GM23338 (cell line): ENCODE results near the gene PTPRQ. TPM values are rescaled to one million over a fixed set of nuclear protein-coding genes. Genes with fewer than 3 reads are reported as not detected.

ENCODE experiments used
- ATAC-seq: fragments of 200-7000 bp; cut with Tn5 transposase; 3 replicates; pipeline ENCODE4 v1.9.1; 2020
- DNase-seq: peaks from one replicate; pipeline ENCODE4 v3.0.0-alpha.2; 2015; ENCODE audit warnings: low spot score
- H2AFZ ChIP-seq: fragments of 200-600 bp; sonication (generic); 2 replicates; pipeline ENCODE4 v1.8.0; 2016; ENCODE audit warnings: antibody characterized with exemption, mild to moderate bottlenecking, moderate library complexity
- H3F3A ChIP-seq: fragments of 200-600 bp; sonication (generic); replicated peaks from 2 replicates; pipeline ENCODE4 v1.8.0; 2017; ENCODE audit warnings: antibody characterized with exemption, mixed run types, low read depth
- H3K27ac ChIP-seq: fragments of 200-600 bp; sonication (generic); 2 replicates; pipeline ENCODE4 v1.6.1; 2016; ENCODE audit warnings: low read depth
- H3K27me3 ChIP-seq: fragments of 200-600 bp; sonication (generic); 2 replicates; pipeline ENCODE4 v1.8.0; 2016; ENCODE audit warnings: mild to moderate bottlenecking, mixed run types, moderate library complexity; ENCODE audit not compliant: insufficient read depth
- H3K36me3 ChIP-seq: fragments of 200-600 bp; sonication (generic); 2 replicates; pipeline ENCODE4 v1.8.0; 2016; ENCODE audit warnings: mild to moderate bottlenecking; ENCODE audit not compliant: insufficient read depth
- H3K4me1 ChIP-seq: fragments of 200-600 bp; sonication (generic); 2 replicates; pipeline ENCODE4 v1.8.0; 2016; ENCODE audit warnings: mild to moderate bottlenecking, moderate library complexity; ENCODE audit not compliant: insufficient read depth
- H3K4me2 ChIP-seq: fragments of 200-600 bp; sonication (generic); 2 replicates; pipeline ENCODE4 v1.7.1; 2017; ENCODE audit warnings: mixed run types
- H3K4me3 ChIP-seq: fragments of 200-600 bp; sonication (generic); 2 replicates; pipeline ENCODE4 v1.6.1; 2016; ENCODE audit warnings: mixed run types
- H3K79me2 ChIP-seq: fragments of 200-600 bp; sonication (generic); replicated peaks from 2 replicates; pipeline ENCODE4 v1.8.0; 2017; ENCODE audit warnings: mild to moderate bottlenecking; ENCODE audit not compliant: insufficient read depth
- H3K9me2 ChIP-seq: fragments of 200-600 bp; sonication (generic); 2 replicates; pipeline ENCODE4 v1.8.0; 2017; ENCODE audit not compliant: insufficient read depth
- H4K20me1 ChIP-seq: fragments of 200-600 bp; sonication (generic); replicated peaks from 2 replicates; pipeline ENCODE4 v1.8.0; 2017; ENCODE audit warnings: mild to moderate bottlenecking; ENCODE audit not compliant: insufficient read depth
- H3K27ac Mint-ChIP-seq: 2 replicates; pipeline ENCODE4 v1.8.0; 2020; ENCODE audit warnings: inconsistent platforms, mild to moderate bottlenecking, moderate library complexity, mixed read lengths
- H3K27me3 Mint-ChIP-seq: 3 replicates; pipeline ENCODE4 v1.8.0; 2022; ENCODE audit warnings: low read depth, mild to moderate bottlenecking, moderate library complexity, mixed read lengths, inconsistent platforms; ENCODE audit not compliant: insufficient read depth, poor library complexity
- H3K36me3 Mint-ChIP-seq: 3 replicates; pipeline ENCODE4 v1.8.0; 2021; ENCODE audit warnings: low read depth, mild to moderate bottlenecking, inconsistent platforms, moderate library complexity, mixed read lengths
- H3K4me1 Mint-ChIP-seq: 3 replicates; pipeline ENCODE4 v1.8.0; 2020; ENCODE audit warnings: mild to moderate bottlenecking, inconsistent platforms, mixed read lengths
- H3K4me3 Mint-ChIP-seq: 3 replicates; pipeline ENCODE4 v1.8.0; 2021; ENCODE audit warnings: moderate library complexity, mild to moderate bottlenecking, inconsistent platforms, mixed read lengths
- H3K9me3 Mint-ChIP-seq: 3 replicates; pipeline ENCODE4 v1.8.0; 2020; ENCODE audit warnings: moderate library complexity, mild to moderate bottlenecking, inconsistent platforms, mixed read lengths
- CREB1 ChIP-seq: fragments of 250-450 bp; sonication (Bioruptor Pico); IDR thresholded peaks from 2 replicates; pipeline ENCODE4 v1.5.0; 2020; ENCODE audit warnings: low read depth, mild to moderate bottlenecking, moderate library complexity
- CTCF ChIP-seq, 2 experiments: fragments of 200-600 bp in 1 of 2; sonication (generic) in 1 of 2; conservative IDR thresholded peaks; 2 replicates each; pipeline versions ENCODE4 v1.5.1 to v1.6.1; 2016 to 2017; ENCODE audit warnings: antibody characterized with exemption in 2 of 2, low read depth in 2 of 2, mild to moderate bottlenecking in 2 of 2, moderate library complexity in 1 of 2
- ETS1 ChIP-seq: IDR thresholded peaks from 2 replicates; pipeline ENCODE4 v1.6.1; 2016; ENCODE audit warnings: antibody characterized with exemption
- EZH2 ChIP-seq: fragments of 200-600 bp; sonication (generic); IDR thresholded peaks from one replicate; pipeline ENCODE4 v1.8.0; 2017; ENCODE audit warnings: antibody characterized with exemption, mild to moderate bottlenecking, low read depth; ENCODE audit not compliant: unreplicated experiment
- EZH2phosphoT487 ChIP-seq: fragments of 200-600 bp; sonication (generic); IDR thresholded peaks from one replicate; pipeline ENCODE4 v1.8.1; 2018; ENCODE audit warnings: antibody characterized with exemption; ENCODE audit not compliant: unreplicated experiment
- JUNB ChIP-seq: IDR thresholded peaks from one replicate; pipeline ENCODE4 v1.6.1; 2016; ENCODE audit warnings: antibody characterized with exemption; ENCODE audit not compliant: unreplicated experiment
- NANOG ChIP-seq: IDR thresholded peaks from 2 replicates; pipeline ENCODE4 v1.6.1; 2016; ENCODE audit warnings: antibody characterized with exemption, borderline replicate concordance
- POLR2AphosphoS5 ChIP-seq: IDR thresholded peaks from 2 replicates; pipeline ENCODE4 v1.6.1; 2016; ENCODE audit warnings: antibody characterized with exemption, low read depth
- REST ChIP-seq: IDR thresholded peaks from one replicate; pipeline ENCODE4 v1.6.1; 2018; ENCODE audit warnings: antibody characterized with exemption; ENCODE audit not compliant: unreplicated experiment
- STAT1 ChIP-seq: IDR thresholded peaks from one replicate; pipeline ENCODE4 v1.6.1; 2016; ENCODE audit warnings: antibody characterized with exemption; ENCODE audit not compliant: unreplicated experiment
- ZNF114 ChIP-seq: fragments of 250-450 bp; sonication (Bioruptor Pico); IDR thresholded peaks from 2 replicates; pipeline ENCODE4 v1.5.0; 2020; ENCODE audit warnings: mild to moderate bottlenecking, moderate library complexity
- ZNF331 ChIP-seq: fragments of 250-450 bp; sonication (Bioruptor Pico); IDR thresholded peaks from 2 replicates; pipeline ENCODE4 v1.5.0; 2020; ENCODE audit warnings: low read depth, mild to moderate bottlenecking, moderate library complexity
- ZNF462 ChIP-seq: fragments of 250-450 bp; sonication (Bioruptor Pico); IDR thresholded peaks from 2 replicates; pipeline ENCODE4 v1.5.0; 2020; ENCODE audit warnings: mild to moderate bottlenecking, moderate library complexity
- polyA plus RNA-seq: library from polyadenylated mRNA; unstranded; fragments of >200 nt; fragmentation: Nextera tagmentation; extraction: Ambion mirVana; gene quantifications from 2 replicates; pipeline ENCODE4 v1.2.1, GENCODE V29; 2016
- total RNA-seq: library from RNA; depleted of rRNA; stranded (reverse); fragments of >200 nt; shearing (Covaris generic); gene quantifications from 2 replicates; pipeline ENCODE4 v1.2.3, GENCODE V29; 2014

Gene PTPRQ
- total and polyA plus RNA-seq, 2 experiments from 2014 or later, result not detected

- H3K36me3 ChIP-seq, result no peaks in the 10 kb centered on the region
- H2AFZ ChIP-seq, result no peak overlapping the region
- Mint-ChIP-seq H3K27me3 (no peaks in the 10 kb centered on the region), H3K4me1 (no peaks in the 10 kb centered on the region), H3K9me3 (no peaks in the 10 kb centered on the region), H3K27ac (no peak overlapping the region), H3K4me3 (no peak overlapping the region), H3K36me3 (no peaks in the 10 kb centered on the region)
- no peaks in the 10 kb centered on the region for H4K20me1 ChIP-seq
- no peak for ATAC-seq
- DNase-seq, result no peak
- no peaks in the 10 kb centered on the region for H3K79me2 ChIP-seq
- no peaks in the 10 kb centered on the region for H3K4me1 ChIP-seq
- TF ChIP-seq ZNF331 (CRISPR knock-in tag) (no peak), EZH2phosphoT487 (no peak), CREB1 (CRISPR knock-in tag) (no peak), NANOG (no peak), CTCF (conservative IDR thresholded peaks at IDR 0.05; ENCODE audit: low read depth in 2 of 2) (no peak), ETS1 (no peak), JUNB (no peak), POLR2AphosphoS5 (no peak), REST (no peak), ZNF114 (no peak), EZH2 (no peak), ZNF462 (CRISPR knock-in tag) (no peak), STAT1 (no peak)
- no peaks in the 10 kb centered on the region for H3K9me2 ChIP-seq
- H3F3A ChIP-seq, result no peaks in the 10 kb centered on the region
- no peak overlapping the region for H3K4me3 ChIP-seq
- no peak overlapping the region for H3K4me2 ChIP-seq
- H3K27me3 ChIP-seq, result no peaks in the 10 kb centered on the region
- no peak overlapping the region for H3K27ac ChIP-seq
Measured at GRCh38 chr12:80406253-80406652, 37.8 kb upstream of the PTPRQ start.
